ENCODE results near the gene SMIM12.

DNA sequence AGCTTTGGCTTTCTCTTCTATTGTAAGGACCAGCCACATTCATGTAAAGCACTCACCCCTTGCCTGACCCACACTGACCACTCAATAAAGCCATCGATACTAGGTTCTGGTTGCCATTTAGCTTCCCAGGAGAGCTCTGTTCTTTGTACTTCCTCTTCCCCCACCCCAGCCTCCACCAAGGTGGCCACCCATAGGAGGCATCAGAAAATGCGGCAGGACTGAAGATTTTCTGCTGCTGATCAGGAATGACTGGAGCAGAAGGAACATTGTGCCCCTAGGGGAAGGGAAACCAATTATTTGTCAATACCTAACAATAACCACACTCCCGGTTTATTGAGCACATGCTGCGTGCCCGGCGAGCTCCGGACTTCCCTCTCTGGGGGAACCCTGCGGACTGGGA lies 5.2 kb upstream of the SMIM12 start:
- TF ChIP-seq, protein P1, sequence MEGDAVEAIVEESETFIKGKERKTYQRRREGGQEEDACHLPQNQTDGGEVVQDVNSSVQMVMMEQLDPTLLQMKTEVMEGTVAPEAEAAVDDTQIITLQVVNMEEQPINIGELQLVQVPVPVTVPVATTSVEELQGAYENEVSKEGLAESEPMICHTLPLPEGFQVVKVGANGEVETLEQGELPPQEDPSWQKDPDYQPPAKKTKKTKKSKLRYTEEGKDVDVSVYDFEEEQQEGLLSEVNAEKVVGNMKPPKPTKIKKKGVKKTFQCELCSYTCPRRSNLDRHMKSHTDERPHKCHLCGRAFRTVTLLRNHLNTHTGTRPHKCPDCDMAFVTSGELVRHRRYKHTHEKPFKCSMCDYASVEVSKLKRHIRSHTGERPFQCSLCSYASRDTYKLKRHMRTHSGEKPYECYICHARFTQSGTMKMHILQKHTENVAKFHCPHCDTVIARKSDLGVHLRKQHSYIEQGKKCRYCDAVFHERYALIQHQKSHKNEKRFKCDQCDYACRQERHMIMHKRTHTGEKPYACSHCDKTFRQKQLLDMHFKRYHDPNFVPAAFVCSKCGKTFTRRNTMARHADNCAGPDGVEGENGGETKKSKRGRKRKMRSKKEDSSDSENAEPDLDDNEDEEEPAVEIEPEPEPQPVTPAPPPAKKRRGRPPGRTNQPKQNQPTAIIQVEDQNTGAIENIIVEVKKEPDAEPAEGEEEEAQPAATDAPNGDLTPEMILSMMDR (conservative IDR thresholded peaks at IDR 0.05): no peak
- TF ChIP-seq ZFX (IDR thresholded peaks at IDR 0.05): no peak

Measured in C4-2B (cell line).